ENCODE measurements around the gene CALR.
"Not testable (repeated sequence)": the region's sequence is repeated elsewhere in the genome, so short reads cannot be mapped to it uniquely, and the experiment has no call there.

The CALR gene

DNA sequence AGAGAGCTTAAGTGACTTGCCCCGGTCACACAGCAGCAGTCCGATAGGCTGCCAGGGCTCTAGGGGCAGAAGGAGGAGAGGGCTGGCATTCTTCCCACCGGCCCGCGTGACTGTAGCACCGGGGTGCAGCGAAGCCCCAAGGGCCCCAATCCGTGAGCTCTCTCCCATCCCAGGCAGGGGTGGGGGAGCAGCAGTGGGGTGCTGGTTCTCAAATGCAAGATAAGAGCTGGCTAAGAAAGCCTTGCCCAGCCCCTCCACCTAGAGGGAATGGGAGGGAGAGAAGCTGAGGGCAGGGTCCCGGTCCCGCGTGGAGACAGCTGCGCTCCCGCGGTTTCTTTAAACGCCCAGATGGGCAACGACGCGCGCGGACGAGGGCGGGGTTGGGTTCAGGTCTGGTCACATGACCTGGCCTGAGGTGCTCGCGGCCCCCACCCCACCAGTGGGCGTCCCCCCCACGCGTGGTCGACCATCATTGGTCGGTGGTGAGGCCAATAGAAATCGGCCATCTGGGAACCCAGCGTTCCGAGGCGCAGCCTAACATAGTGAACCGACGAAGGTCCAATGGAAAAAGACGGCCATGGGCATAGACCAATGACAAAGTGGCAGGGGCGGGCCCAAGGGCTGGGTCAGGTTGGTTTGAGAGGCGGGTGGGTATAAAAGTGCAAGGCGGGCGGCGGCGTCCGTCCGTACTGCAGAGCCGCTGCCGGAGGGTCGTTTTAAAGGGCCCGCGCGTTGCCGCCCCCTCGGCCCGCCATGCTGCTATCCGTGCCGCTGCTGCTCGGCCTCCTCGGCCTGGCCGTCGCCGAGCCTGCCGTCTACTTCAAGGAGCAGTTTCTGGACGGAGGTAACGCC is at the start of gene CALR:
TSS of gene CALR (plus strand) at position 683 of the 852 bp plus-strand sequence. CDS start at position 754, 71 bp downstream.
- peak; percentile 99 for DNase-seq (ENCODE audit: low spot score)

GRCh38 chr19:12890299-12890786 is 48.1 kb upstream of the CALR start:
- DNase-seq (ENCODE audit: low spot score) = not testable (repeated sequence)

DNA sequence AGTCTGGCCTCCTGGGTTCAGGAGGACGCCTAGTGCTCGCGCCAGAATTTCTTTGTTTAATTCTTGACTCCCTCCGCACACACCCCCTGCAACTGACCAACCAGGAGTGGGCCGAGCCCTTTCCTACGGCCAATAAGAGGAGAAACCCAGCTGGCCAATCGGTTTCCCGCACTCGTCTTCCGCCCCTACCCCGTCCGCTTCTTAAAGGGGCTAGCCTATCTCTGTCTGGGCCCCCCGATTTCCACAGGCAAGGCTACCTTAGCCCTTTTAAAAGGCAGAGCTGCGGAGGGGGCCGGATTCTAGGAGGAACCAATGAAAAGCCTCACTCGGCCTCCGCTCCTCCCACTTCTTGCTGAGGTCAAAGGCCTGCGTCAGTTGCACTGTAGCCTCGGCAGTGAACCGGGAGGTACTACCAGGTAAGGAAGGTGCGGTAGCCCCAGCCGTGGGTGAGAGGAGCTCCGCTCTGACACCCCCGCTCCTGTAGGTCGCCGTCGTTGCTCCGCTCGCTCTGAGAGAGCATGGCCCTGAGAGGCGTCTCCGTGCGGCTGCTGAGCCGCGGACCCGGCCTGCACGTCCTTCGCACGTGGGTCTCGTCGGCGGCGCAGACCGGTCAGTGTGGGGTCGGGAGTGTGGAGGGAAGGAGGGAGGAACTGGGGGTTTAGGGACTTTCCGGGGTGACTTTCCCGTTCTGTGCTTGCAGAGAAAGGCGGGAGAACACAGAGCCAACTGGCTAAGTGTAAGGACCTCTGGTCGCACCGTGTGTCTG is 47.4 kb upstream of the CALR start, which contains the start of gene GCDH:
TSS of gene GCDH (plus strand) at position 374 of the 766 bp plus-strand sequence. CDS start at position 519, 145 bp downstream.
- peak; percentile 99 for DNase-seq (ENCODE audit: low spot score)

- DNase-seq (ENCODE audit: low spot score) = peak; percentile 33
Observed at GRCh38 chr19:12891553-12892021, 46.8 kb upstream of the CALR start.

DNA sequence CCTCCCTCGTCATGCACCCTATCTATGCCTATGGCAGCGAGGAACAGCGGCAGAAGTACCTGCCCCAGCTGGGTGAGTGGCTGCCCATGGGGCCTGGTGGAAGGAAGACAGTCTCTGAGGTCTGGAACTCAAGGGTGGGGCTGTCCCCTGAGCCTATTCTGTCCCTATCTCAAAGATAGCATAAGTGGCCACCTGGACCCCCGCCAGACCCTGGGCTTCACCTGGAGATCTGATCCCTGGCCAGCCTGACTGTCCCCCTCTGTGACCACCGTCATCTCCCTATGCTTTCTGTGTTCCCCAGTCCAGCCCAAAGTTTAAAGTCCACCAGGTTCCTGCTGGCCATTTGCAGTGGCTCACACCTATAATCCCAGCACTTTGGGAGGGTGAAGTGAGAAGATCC is 44.8 kb upstream of the CALR start:
- DNase-seq (ENCODE audit: low spot score) = no peak

DNA sequence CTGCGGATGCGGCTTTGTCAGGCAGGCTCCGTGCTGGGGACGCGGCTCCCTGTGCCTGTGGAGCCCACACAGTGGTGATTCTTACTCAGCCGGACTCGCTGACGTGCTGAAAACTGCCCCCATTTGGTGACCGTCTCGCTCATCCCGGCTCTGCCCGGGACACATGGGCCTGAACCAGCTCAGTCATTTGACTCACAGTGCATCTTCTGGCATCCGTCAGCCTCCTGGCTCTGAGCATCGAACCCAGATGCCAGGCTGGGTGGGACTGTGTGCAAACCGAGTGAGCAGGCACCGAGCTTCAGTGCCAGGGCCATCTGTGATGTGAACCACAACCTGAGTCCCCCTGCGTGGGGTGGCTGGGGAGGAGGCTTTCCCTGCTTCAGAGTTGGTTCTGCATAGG is 41.9 kb upstream of the CALR start:
- no peak for DNase-seq (ENCODE audit: low spot score)

DNA sequence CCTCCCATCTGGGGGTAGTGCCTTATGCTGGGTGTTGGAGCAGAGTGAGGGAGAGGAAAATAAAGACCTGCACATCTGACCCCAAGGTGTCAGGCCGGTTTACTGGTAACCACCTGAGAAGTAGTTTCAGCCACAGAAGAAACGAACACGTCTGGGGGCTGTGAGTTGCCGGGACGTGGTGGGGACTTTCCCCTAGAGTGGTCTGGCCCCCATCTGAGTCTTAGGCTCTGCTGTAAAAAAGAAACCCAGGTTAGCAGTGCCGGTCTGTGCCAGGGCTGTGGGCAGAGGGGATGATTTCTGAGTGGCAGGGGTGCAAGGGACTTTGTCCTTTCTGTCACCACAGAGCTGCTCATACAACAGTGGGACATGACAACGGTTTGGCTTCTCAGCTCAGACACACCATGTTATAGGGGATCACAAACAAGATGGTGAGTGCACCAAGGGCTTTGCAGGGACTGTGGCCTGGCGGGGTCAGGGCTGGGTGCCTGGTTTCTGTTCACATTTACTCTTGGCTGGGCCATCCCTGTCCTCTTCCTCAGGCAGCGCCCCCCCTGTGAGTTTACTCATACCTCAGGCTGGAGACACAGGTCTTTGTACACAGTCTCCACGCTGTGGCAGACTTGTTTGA is 38.4 kb upstream of the CALR start:
- no peak for DNase-seq (ENCODE audit: low spot score)

DNA sequence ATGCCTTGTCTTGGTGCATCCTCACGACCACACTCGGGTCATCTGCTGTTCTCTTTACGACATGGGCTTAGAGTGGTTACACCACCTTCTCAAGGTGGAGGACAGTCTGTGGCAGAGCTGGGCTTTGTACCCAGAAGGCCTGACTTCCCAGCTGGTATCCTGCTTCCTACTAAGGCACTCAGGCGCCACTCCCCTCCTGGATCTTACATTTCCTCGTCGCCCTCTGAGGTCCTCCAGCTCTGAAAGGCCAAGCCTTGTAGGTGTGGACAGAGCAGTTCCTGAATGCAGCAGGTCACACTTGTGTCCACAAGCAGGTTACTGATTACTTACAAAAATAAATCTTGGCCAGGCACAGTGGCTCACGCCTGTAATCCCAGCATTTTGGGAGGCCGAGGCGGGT is 31.2 kb upstream of the CALR start:
- DNase-seq (ENCODE audit: low spot score) = no peak

- DNase-seq (ENCODE audit: low spot score) = no peak
Observed at GRCh38 chr19:12912571-12912970, 25.8 kb upstream of the CALR start.

DNA sequence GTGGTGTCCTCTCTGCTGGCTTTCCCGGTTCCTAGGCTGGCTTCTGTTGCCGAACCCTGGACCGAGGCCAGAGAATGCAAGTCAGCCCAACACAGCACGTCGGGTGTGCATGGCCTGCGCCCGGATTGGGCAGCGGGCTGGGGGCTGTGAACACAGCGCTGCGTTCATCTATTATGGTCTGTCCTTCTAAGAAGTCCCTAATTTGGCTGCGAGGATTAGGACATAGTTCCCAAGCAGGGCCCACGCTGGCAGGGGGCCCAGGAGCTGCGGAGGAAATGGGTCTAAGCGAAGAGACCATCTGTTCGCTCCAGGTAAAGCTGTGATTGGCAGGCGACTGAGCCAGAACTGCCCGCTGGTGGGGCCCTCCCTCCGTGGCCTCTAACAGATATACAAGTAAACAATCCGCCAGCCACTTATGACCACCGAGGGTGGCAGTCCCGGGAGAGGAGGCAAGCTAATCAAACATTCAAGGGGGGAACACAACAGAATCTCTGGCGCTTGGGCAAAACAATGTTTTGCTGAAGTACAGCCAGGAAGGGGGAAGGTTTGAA is 25.3 kb upstream of the CALR start:
- no peak for DNase-seq (ENCODE audit: low spot score)

DNA sequence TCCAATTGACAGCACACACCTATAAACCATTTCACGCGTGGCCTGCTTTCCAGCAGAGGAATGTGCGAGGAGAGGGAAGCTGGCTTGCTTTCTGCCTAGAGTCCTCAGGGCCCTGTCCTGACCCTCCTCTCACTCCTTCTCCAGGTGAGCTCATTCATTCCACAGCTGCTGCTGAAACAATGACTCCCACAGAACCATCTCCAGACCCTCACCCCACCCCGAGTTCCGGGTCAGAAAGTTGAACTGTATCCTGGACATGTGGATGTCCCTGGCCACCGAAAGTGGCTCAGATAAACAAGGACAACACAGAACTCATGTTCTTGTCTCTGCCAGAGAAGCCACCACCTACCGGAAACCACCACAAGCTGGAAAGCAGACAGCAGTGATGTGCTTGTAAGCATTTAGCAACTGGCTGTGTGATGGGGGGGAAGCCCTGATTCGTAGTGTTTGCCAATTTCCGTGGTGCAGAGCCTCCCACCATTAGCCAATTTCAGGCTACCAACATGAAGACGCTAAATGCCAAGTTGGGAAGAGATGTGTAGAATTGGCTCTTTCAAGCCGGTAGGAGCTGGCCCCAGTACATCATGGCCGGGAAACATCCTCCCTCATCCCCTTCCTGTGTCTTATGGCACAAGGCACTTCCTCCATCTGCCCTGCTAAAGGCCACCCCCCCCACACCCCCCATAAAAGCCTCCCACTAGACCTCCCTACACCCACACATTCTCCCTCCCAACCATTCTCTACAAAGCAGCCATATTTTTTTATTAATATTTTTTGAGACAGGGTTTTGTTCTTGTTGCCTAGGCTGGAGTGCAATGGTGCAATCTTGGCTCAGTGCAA is 24.3 kb upstream of the CALR start:
- DNase-seq (ENCODE audit: low spot score) = no peak

DNA sequence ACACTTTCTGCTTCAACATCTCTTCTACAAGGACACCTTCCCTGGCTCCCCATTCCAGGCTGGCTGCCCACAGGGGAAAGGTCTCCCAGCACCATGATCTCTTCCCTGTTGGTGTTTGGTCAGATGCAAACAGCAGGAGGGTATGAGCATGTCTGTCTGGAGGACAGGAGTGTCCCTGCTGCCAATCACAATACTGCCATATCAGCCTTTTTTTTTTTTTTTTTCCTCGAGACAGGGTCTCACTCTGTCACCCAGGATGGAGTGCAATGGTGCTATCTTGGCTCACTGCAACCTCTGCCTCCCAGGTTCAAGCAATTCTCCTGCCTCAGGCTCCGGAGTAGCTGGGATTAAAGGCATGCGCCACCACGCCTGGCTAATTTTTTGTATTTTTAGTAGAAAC is 22.5 kb upstream of the CALR start:
- DNase-seq (ENCODE audit: low spot score) = not testable (repeated sequence)

- no peak for DNase-seq (ENCODE audit: low spot score)
Observed at GRCh38 chr19:12918253-12918652, 20.2 kb upstream of the CALR start.

GRCh38 chr19:12921047-12921446 is 17.4 kb upstream of the CALR start:
- no peak for DNase-seq (ENCODE audit: low spot score)

GRCh38 chr19:12922959-12923358 is 15.4 kb upstream of the CALR start:
- DNase-seq (ENCODE audit: low spot score) = no peak

DNA sequence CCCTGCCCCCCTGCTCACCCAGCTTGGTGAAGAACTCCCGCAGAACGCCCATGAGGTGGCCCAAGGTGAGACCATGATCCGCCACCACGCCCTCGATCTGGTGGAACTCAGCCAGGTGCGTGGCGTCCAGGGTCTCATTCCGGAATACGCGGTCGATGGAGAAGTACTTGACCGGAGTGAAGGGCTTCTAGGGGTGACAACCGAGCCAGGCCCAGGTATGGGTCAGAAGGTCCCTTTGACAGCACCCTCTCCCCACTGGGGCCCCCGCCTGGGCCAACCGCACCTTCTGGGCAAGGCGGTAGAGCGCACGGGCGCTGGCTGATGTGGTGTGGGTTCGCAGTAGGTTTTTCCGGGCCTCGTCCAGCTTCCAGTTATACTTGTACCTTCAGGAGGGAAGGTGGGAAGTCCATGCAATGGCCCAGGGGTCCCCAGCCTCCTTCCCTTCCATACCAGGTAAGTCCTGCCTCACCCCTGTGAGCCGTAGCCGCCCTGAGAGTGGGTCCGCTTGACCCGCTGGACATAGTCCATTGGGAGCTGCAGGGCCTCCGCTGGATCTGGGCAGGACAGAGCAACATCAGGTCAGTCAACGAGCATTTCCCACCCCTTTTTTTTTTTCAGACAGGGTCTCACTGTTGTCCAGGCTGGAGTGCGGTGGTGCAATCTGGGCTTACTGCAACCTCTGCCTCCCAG is 13.6 kb upstream of the CALR start:
- no peak for DNase-seq (ENCODE audit: low spot score)

GRCh38 chr19:12930002-12930645 is 8.3 kb upstream of the CALR start:
- no peak for DNase-seq (ENCODE audit: low spot score)

GRCh38 chr19:12932392-12933286 is 5.8 kb upstream of the CALR start:
- DNase-seq (ENCODE audit: low spot score) = no peak

All from RKO (cell line).